MM.1S (cell line): ENCODE measurements around the gene IHH.

Experiments
- DNase-seq: peaks from one replicate; pipeline ENCODE4 v3.0.0-alpha.2; 2015
- H2AFZ ChIP-seq: fragments of 300-600 bp; sonication (generic); 2 replicates; pipeline ENCODE4 v1.6.0; 2016; ENCODE audit warnings: antibody characterized with exemption, low read length
- H3F3A ChIP-seq: fragments of 300-600 bp; sonication (generic); 2 replicates; pipeline ENCODE4 v1.6.1; 2016; ENCODE audit warnings: mild to moderate bottlenecking, antibody characterized with exemption, low read length, moderate library complexity, mixed read lengths; ENCODE audit not compliant: insufficient read depth
- H3K27ac ChIP-seq: fragments of 300-600 bp; sonication (generic); 2 replicates; pipeline ENCODE4 v1.5.1; 2016; ENCODE audit warnings: mild to moderate bottlenecking, low read length
- H3K27me3 ChIP-seq: fragments of 300-600 bp; sonication (generic); replicated peaks from 2 replicates; pipeline ENCODE4 v1.6.0; 2016; ENCODE audit warnings: low read length; ENCODE audit not compliant: insufficient read depth
- H3K36me3 ChIP-seq: fragments of 300-600 bp; sonication (generic); replicated peaks from 2 replicates; pipeline ENCODE4 v1.6.1; 2016; ENCODE audit warnings: mild to moderate bottlenecking, low read length, mixed read lengths; ENCODE audit not compliant: insufficient read depth
- H3K4me1 ChIP-seq: fragments of 300-600 bp; sonication (generic); 2 replicates; pipeline ENCODE4 v1.6.1; 2016; ENCODE audit warnings: low read length, mixed read lengths
- H3K4me2 ChIP-seq: fragments of 300-600 bp; sonication (generic); 2 replicates; pipeline ENCODE4 v1.6.0; 2016; ENCODE audit warnings: low read depth, low read length
- H3K4me3 ChIP-seq: fragments of 300-600 bp; sonication (generic); 2 replicates; pipeline ENCODE4 v1.5.1; 2016; ENCODE audit warnings: low read length, mixed read lengths
- H3K79me2 ChIP-seq: fragments of 300-600 bp; sonication (generic); 2 replicates; pipeline ENCODE4 v1.6.1; 2016; ENCODE audit warnings: mixed run types, low read length, mixed read lengths
- H3K9ac ChIP-seq: fragments of 300-600 bp; sonication (generic); 2 replicates; pipeline ENCODE4 v1.6.1; 2016; ENCODE audit warnings: low read length, mixed read lengths
- H3K9me2 ChIP-seq: fragments of 300-600 bp; sonication (generic); replicated peaks from 2 replicates; pipeline ENCODE4 v1.6.1; 2016; ENCODE audit warnings: mild to moderate bottlenecking, low read length, mixed read lengths; ENCODE audit not compliant: insufficient read depth
- H3K9me3 ChIP-seq: fragments of 300-600 bp; sonication (generic); replicated peaks from 2 replicates; pipeline ENCODE4 v1.6.1; 2016; ENCODE audit warnings: mild to moderate bottlenecking, low read length, mixed read lengths; ENCODE audit not compliant: insufficient read depth
- H4K20me1 ChIP-seq: fragments of 300-600 bp; sonication (generic); 2 replicates; pipeline ENCODE4 v1.6.1; 2016; ENCODE audit warnings: mild to moderate bottlenecking, low read length, moderate library complexity, mixed read lengths; ENCODE audit not compliant: insufficient read depth
- CTCF ChIP-seq: fragments of 300-600 bp; sonication (generic); IDR thresholded peaks from 2 replicates; pipeline ENCODE4 v1.5.1; 2016; ENCODE audit warnings: antibody characterized with exemption, low read length, mixed read lengths
- EZH2 ChIP-seq: fragments of 300-600 bp; sonication (generic); optimal IDR thresholded peaks from 2 replicates; pipeline ENCODE3; 2017; ENCODE audit warnings: low read depth, mild to moderate bottlenecking, antibody characterized with exemption, low read length, mixed read lengths
- EZH2phosphoT487 ChIP-seq: fragments of 300-600 bp; sonication (generic); IDR thresholded peaks from 2 replicates; pipeline ENCODE4 v1.6.1; 2018; ENCODE audit warnings: antibody characterized with exemption, low read length

The IHH gene

GRCh38 chr2:219078126-219078525 lies 17.4 kb upstream of the IHH start:
- Histone ChIP-seq H3K27me3 (no peaks in the 10 kb centered on the region), H3K4me3 (no peak overlapping the region), H4K20me1 (no peaks in the 10 kb centered on the region), H3K9ac (no peak overlapping the region), H3K9me3 (no peaks in the 10 kb centered on the region), H3K4me1 (no peaks in the 10 kb centered on the region), H3K36me3 (no peaks in the 10 kb centered on the region; the same call in 1 of the 2 replicates), H3K79me2 (no peaks in the 10 kb centered on the region), H3K27ac (no peak overlapping the region), H2AFZ (no peak overlapping the region), H3K4me2 (no peak overlapping the region), H3K9me2 (no peaks in the 10 kb centered on the region), H3F3A (no peaks in the 10 kb centered on the region)
- TF ChIP-seq CTCF (0 out of 2 replicates have a peak, but pooled peaks have one; percentile 9), EZH2phosphoT487 (no peak)
- no peak for DNase-seq

- H2AFZ ChIP-seq: no peak overlapping the region
- no peaks in the 10 kb centered on the region for H3F3A ChIP-seq
- no peak overlapping the region for H3K4me3 ChIP-seq
- H4K20me1 ChIP-seq: no peaks in the 10 kb centered on the region
- no peak for DNase-seq
- TF ChIP-seq CTCF: no peak
- TF ChIP-seq EZH2: no peak
- no peak for TF ChIP-seq EZH2phosphoT487
- H3K27me3 ChIP-seq: no peaks in the 10 kb centered on the region
- no peak overlapping the region for H3K27ac ChIP-seq
- H3K9me2 ChIP-seq: no peaks in the 10 kb centered on the region
- no peaks in the 10 kb centered on the region for H3K4me1 ChIP-seq
- no peaks in the 10 kb centered on the region for H3K79me2 ChIP-seq
- H3K4me2 ChIP-seq: no peak overlapping the region
- no peaks in the 10 kb centered on the region; the same call in 1 of the 2 replicates for H3K36me3 ChIP-seq
- H3K9ac ChIP-seq: no peak overlapping the region
- no peaks in the 10 kb centered on the region for H3K9me3 ChIP-seq
Measured at GRCh38 chr2:219076253-219076652, 15.5 kb upstream of the IHH start.

DNA sequence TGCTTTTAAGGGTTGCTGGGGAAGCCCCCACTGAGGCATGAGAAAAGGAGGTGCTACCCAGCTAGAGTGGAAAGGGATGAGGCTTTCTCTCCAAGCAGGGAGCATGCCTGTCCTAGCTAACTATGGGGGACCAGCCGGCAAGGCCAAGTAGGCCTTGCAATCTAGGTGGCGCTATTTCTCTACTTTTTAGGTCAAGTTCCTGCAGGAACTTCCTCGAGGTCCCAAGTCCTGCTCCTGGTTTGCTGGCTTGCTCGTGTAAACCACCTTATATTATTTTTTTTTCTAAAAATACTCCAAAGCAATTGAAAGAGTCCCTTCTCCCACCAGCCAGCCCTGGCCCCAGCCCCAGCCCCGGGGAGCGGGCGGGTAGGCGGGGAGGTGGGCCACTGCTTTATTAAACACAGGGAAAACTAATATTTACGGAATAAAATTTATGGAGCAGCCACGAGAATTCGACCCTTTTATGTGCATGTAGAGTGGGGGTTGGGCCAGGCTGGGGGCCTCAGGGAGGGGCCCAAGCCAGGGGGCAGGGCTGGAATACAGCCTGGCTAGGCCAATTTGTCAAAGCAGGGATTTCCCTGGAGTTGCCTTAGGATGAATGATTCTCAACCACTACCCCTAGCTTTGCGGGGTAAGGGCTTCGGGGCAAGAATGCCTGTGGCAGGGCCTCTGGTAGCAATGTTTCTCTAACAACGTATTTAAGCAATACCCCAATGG lies 12.8 kb upstream of the IHH start:
- DNase-seq: peak; percentile 30
- TF ChIP-seq CTCF (peak; percentile 45; the same call in 1 of the 2 replicates), EZH2 (no peak), EZH2phosphoT487 (no peak)
- H3F3A ChIP-seq: no peaks in the 10 kb centered on the region
- H3K27me3 ChIP-seq: no peaks in the 10 kb centered on the region
- no peak overlapping the region for H3K27ac ChIP-seq
- H3K4me1 ChIP-seq: no peaks in the 10 kb centered on the region
- H3K9ac ChIP-seq: no peak overlapping the region
- H3K79me2 ChIP-seq: no peaks in the 10 kb centered on the region
- no peak overlapping the region for H3K4me3 ChIP-seq
- H3K4me2 ChIP-seq: no peak overlapping the region
- no peaks in the 10 kb centered on the region for H3K9me2 ChIP-seq
- H3K9me3 ChIP-seq: no peaks in the 10 kb centered on the region
- no peak overlapping the region for H2AFZ ChIP-seq
- no peaks in the 10 kb centered on the region; the same call in 1 of the 2 replicates for H3K36me3 ChIP-seq
- H4K20me1 ChIP-seq: no peaks in the 10 kb centered on the region
